ENCODE data around the gene CRTC1.

Gene CRTC1

GRCh38 chr19:18751571-18751970 is 68.1 kb downstream of the CRTC1 start:
- H3K36me3 Mint-ChIP-seq: peaks cover 3% of the 10 kb centered on the region
- H3K27me3 Mint-ChIP-seq: no peaks in the 10 kb centered on the region
- H3K27ac Mint-ChIP-seq: no peak overlapping the region
- H3K4me3 Mint-ChIP-seq: no peak overlapping the region
- H3K9me3 Mint-ChIP-seq: no peaks in the 10 kb centered on the region
- H3K4me1 Mint-ChIP-seq: no peaks in the 10 kb centered on the region

GRCh38 chr19:18754501-18754900 is 71.0 kb downstream of the CRTC1 start:
- Mint-ChIP-seq H3K36me3 (peaks cover 3% of the 10 kb centered on the region), H3K27me3 (no peaks in the 10 kb centered on the region), H3K4me3 (no peak overlapping the region), H3K9me3 (no peaks in the 10 kb centered on the region), H3K27ac (no peak overlapping the region), H3K4me1 (no peaks in the 10 kb centered on the region)

- Mint-ChIP-seq H3K4me3 (no peak overlapping the region), H3K27ac (no peak overlapping the region)
Measured at GRCh38 chr19:18756896-18757295, 73.4 kb downstream of the CRTC1 start.

GRCh38 chr19:18759304-18759994 is 76.0 kb downstream of the CRTC1 start:
- H3K36me3 Mint-ChIP-seq: no peaks in the 10 kb centered on the region
- H3K4me3 Mint-ChIP-seq: no peak overlapping the region
- H3K27me3 Mint-ChIP-seq: no peaks in the 10 kb centered on the region
- no peaks in the 10 kb centered on the region for H3K4me1 Mint-ChIP-seq
- H3K9me3 Mint-ChIP-seq: no peaks in the 10 kb centered on the region
- no peak overlapping the region for H3K27ac Mint-ChIP-seq

More at GRCh38 chr19:18756896-18757295, 73.4 kb downstream of the CRTC1 start:
- Mint-ChIP-seq H3K36me3 (peaks cover 3% of the 10 kb centered on the region), H3K27me3 (no peaks in the 10 kb centered on the region), H3K4me1 (no peaks in the 10 kb centered on the region), H3K9me3 (no peaks in the 10 kb centered on the region)

- H3K4me3 Mint-ChIP-seq: no peak overlapping the region
- no peaks in the 10 kb centered on the region for H3K36me3 Mint-ChIP-seq
- H3K9me3 Mint-ChIP-seq: no peaks in the 10 kb centered on the region
- H3K27me3 Mint-ChIP-seq: no peaks in the 10 kb centered on the region
- no peaks in the 10 kb centered on the region for H3K4me1 Mint-ChIP-seq
- H3K27ac Mint-ChIP-seq: no peak overlapping the region
Measured at GRCh38 chr19:18759995-18760426, 76.5 kb downstream of the CRTC1 start.

- H3K27ac Mint-ChIP-seq: no peak overlapping the region
- no peaks in the 10 kb centered on the region for H3K27me3 Mint-ChIP-seq
- H3K4me3 Mint-ChIP-seq: no peak overlapping the region
- H3K36me3 Mint-ChIP-seq: no peaks in the 10 kb centered on the region
- H3K4me1 Mint-ChIP-seq: no peaks in the 10 kb centered on the region
- no peaks in the 10 kb centered on the region for H3K9me3 Mint-ChIP-seq
Measured at GRCh38 chr19:18760440-18761383, 77.2 kb downstream of the CRTC1 start.

- no peaks in the 10 kb centered on the region for H3K36me3 Mint-ChIP-seq
- H3K9me3 Mint-ChIP-seq: no peaks in the 10 kb centered on the region
- no peak overlapping the region for H3K4me3 Mint-ChIP-seq
- H3K27me3 Mint-ChIP-seq: no peaks in the 10 kb centered on the region
- no peaks in the 10 kb centered on the region for H3K4me1 Mint-ChIP-seq
- H3K27ac Mint-ChIP-seq: no peak overlapping the region
Measured at GRCh38 chr19:18761531-18762110, 78.1 kb downstream of the CRTC1 start.

- Mint-ChIP-seq H3K4me1 (no peaks in the 10 kb centered on the region), H3K36me3 (peaks cover 1% of the 10 kb centered on the region), H3K9me3 (no peaks in the 10 kb centered on the region), H3K27me3 (no peaks in the 10 kb centered on the region), H3K4me3 (no peak overlapping the region), H3K27ac (no peak overlapping the region)
Measured at GRCh38 chr19:18762125-18763023, 78.9 kb downstream of the CRTC1 start.

GRCh38 chr19:18763674-18764590 is 80.5 kb downstream of the CRTC1 start:
- Mint-ChIP-seq H3K27me3 (no peaks in the 10 kb centered on the region), H3K4me1 (no peaks in the 10 kb centered on the region), H3K27ac (no peak overlapping the region), H3K36me3 (peaks cover 1% of the 10 kb centered on the region), H3K9me3 (no peaks in the 10 kb centered on the region), H3K4me3 (no peak overlapping the region)

- Mint-ChIP-seq H3K27ac (no peak overlapping the region), H3K27me3 (no peaks in the 10 kb centered on the region), H3K4me3 (no peak overlapping the region), H3K4me1 (no peaks in the 10 kb centered on the region), H3K9me3 (no peaks in the 10 kb centered on the region), H3K36me3 (peaks cover 1% of the 10 kb centered on the region)
Measured at GRCh38 chr19:18764591-18765051, 81.1 kb downstream of the CRTC1 start.

GRCh38 chr19:18765224-18765623 is 81.7 kb downstream of the CRTC1 start:
- H3K27ac Mint-ChIP-seq: no peak overlapping the region
- peaks cover 1% of the 10 kb centered on the region for H3K36me3 Mint-ChIP-seq
- H3K27me3 Mint-ChIP-seq: no peaks in the 10 kb centered on the region
- H3K9me3 Mint-ChIP-seq: no peaks in the 10 kb centered on the region
- H3K4me1 Mint-ChIP-seq: no peaks in the 10 kb centered on the region
- H3K4me3 Mint-ChIP-seq: no peak overlapping the region

GRCh38 chr19:18768046-18768771 is 84.7 kb downstream of the CRTC1 start:
- no peaks in the 10 kb centered on the region for H3K9me3 Mint-ChIP-seq

GRCh38 chr19:18768997-18769891 is 85.8 kb downstream of the CRTC1 start:
- Mint-ChIP-seq H3K27me3 (no peaks in the 10 kb centered on the region), H3K4me1 (no peaks in the 10 kb centered on the region), H3K27ac (no peak overlapping the region), H3K9me3 (no peaks in the 10 kb centered on the region), H3K36me3 (peaks cover 1% of the 10 kb centered on the region), H3K4me3 (no peak overlapping the region)

More at GRCh38 chr19:18768046-18768771, 84.7 kb downstream of the CRTC1 start:
- Mint-ChIP-seq H3K4me3 (no peak overlapping the region), H3K4me1 (no peaks in the 10 kb centered on the region), H3K27ac (no peak overlapping the region), H3K36me3 (peaks cover 1% of the 10 kb centered on the region), H3K27me3 (no peaks in the 10 kb centered on the region)
